Mesothelial cell of epicardium (in vitro differentiated cells): ENCODE measurements around the gene KCNK17. TPM values are rescaled to one million over a fixed set of nuclear protein-coding genes. Genes with fewer than 3 reads are reported as not detected.

Experiments
- DNase-seq, 2 experiments: peaks; one replicate each; pipeline ENCODE4 v3.0.0; 2021; ENCODE audit warnings: low spot score in 2 of 2; ENCODE audit not compliant: unreplicated experiment in 2 of 2
- H3K27ac Mint-ChIP-seq: 2 replicates; pipeline ENCODE4 v1.8.0; 2021; ENCODE audit warnings: mixed read lengths
- H3K27me3 Mint-ChIP-seq: 2 replicates; pipeline ENCODE4 v1.8.0; 2021; ENCODE audit warnings: low read depth, mixed read lengths
- H3K36me3 Mint-ChIP-seq: 2 replicates; pipeline ENCODE4 v1.8.0; 2021; ENCODE audit warnings: mixed read lengths
- H3K4me1 Mint-ChIP-seq: 2 replicates; pipeline ENCODE4 v1.8.0; 2021; ENCODE audit warnings: mixed read lengths
- H3K4me3 Mint-ChIP-seq: 2 replicates; pipeline ENCODE4 v1.8.0; 2021; ENCODE audit warnings: mild to moderate bottlenecking, moderate library complexity, mixed read lengths
- H3K9me3 Mint-ChIP-seq: 2 replicates; pipeline ENCODE4 v1.8.0; 2021; ENCODE audit warnings: mixed read lengths
- CTCF ChIP-seq: fragments of 200-600 bp; sonication (generic); IDR thresholded peaks from one replicate; pipeline ENCODE4 v1.5.0; 2021; ENCODE audit warnings: antibody characterized with exemption; ENCODE audit not compliant: unreplicated experiment
- total RNA-seq: library from RNA; stranded (reverse); gene quantifications from 3 replicates; pipeline ENCODE4 v1.2.1, GENCODE V29; 2021

Gene KCNK17
- total RNA-seq, 1 donor from 2014 or later, result not detected

- Mint-ChIP-seq H3K36me3 (no peaks in the 10 kb centered on the region), H3K4me1 (no peaks in the 10 kb centered on the region), H3K9me3 (peaks cover 5% of the 10 kb centered on the region), H3K27ac (no peak overlapping the region), H3K4me3 (no peak overlapping the region), H3K27me3 (peaks cover 60% of the 10 kb centered on the region)
- TF ChIP-seq CTCF, result no peak
- no peak for DNase-seq
Observed at GRCh38 chr6:39307462-39307861, 6.8 kb downstream of the KCNK17 start.

- Mint-ChIP-seq H3K4me3 (no peak overlapping the region), H3K4me1 (no peaks in the 10 kb centered on the region), H3K9me3 (peaks cover 5% of the 10 kb centered on the region), H3K27me3 (peaks cover 50% of the 10 kb centered on the region), H3K36me3 (no peaks in the 10 kb centered on the region), H3K27ac (no peak overlapping the region)
- no peak for DNase-seq
- no peak for TF ChIP-seq CTCF
Observed at GRCh38 chr6:39304951-39305350, 9.3 kb downstream of the KCNK17 start.

GRCh38 chr6:39303425-39304153 lies 10.6 kb downstream of the KCNK17 start:
- no peaks in the 10 kb centered on the region for H3K36me3 Mint-ChIP-seq
- no peak overlapping the region for H3K27ac Mint-ChIP-seq
- H3K4me3 Mint-ChIP-seq, result no peak overlapping the region
- no peak for DNase-seq
- H3K9me3 Mint-ChIP-seq, result peaks cover 5% of the 10 kb centered on the region
- peak; percentile 28 for TF ChIP-seq CTCF
- no peaks in the 10 kb centered on the region for H3K4me1 Mint-ChIP-seq
- H3K27me3 Mint-ChIP-seq, result peaks cover 51% of the 10 kb centered on the region

- TF ChIP-seq CTCF, result peak; percentile 88
- Mint-ChIP-seq H3K4me1 (no peaks in the 10 kb centered on the region), H3K9me3 (peaks cover 5% of the 10 kb centered on the region), H3K27me3 (peaks cover 49% of the 10 kb centered on the region), H3K27ac (no peak overlapping the region), H3K36me3 (no peaks in the 10 kb centered on the region), H3K4me3 (peak overlapping the region; percentile 36)
- DNase-seq, result peak; percentile 60 to 87
Observed at GRCh38 chr6:39302669-39303424, 11.4 kb downstream of the KCNK17 start.

- Mint-ChIP-seq H3K27me3 (peaks cover 44% of the 10 kb centered on the region), H3K9me3 (peaks cover 5% of the 10 kb centered on the region), H3K4me3 (no peak overlapping the region), H3K27ac (no peak overlapping the region), H3K4me1 (no peaks in the 10 kb centered on the region), H3K36me3 (no peaks in the 10 kb centered on the region)
- TF ChIP-seq CTCF, result no peak
- no peak for DNase-seq
Observed at GRCh38 chr6:39302011-39302410, 12.2 kb downstream of the KCNK17 start.
